Caki2 (cell line): Measurements from ENCODE around the gene CCDC134. TPM values are rescaled to one million over a fixed set of nuclear protein-coding genes. Genes with fewer than 3 reads are reported as not detected.
"Not testable (repeated sequence)": the region's sequence is repeated elsewhere in the genome, so short reads cannot be mapped to it uniquely, and the experiment has no call there.

Source experiments
- DNase-seq: peaks from one replicate; pipeline ENCODE4 v3.0.0-alpha.2; 2015; ENCODE audit warnings: low read depth
- in situ Hi-C: cut with HindIII; loops from 2 replicates; pipeline ENCODE4 v1.10.0; 2016; ENCODE audit warnings: low sequenced_read_pairs, low pct_unique_long_range_greater_than_20kb, mixed read lengths
- total RNA-seq: library from RNA; depleted of rRNA; stranded (reverse); fragments of >200 nt; shearing (Covaris generic); gene quantifications from 2 replicates; pipeline ENCODE4 v1.2.3, GENCODE V29; 2014; ENCODE audit warnings: low replicate concordance

CCDC134 gene
- total RNA-seq, 1 experiment from 2014 or later, result 15.9 TPM

DNA sequence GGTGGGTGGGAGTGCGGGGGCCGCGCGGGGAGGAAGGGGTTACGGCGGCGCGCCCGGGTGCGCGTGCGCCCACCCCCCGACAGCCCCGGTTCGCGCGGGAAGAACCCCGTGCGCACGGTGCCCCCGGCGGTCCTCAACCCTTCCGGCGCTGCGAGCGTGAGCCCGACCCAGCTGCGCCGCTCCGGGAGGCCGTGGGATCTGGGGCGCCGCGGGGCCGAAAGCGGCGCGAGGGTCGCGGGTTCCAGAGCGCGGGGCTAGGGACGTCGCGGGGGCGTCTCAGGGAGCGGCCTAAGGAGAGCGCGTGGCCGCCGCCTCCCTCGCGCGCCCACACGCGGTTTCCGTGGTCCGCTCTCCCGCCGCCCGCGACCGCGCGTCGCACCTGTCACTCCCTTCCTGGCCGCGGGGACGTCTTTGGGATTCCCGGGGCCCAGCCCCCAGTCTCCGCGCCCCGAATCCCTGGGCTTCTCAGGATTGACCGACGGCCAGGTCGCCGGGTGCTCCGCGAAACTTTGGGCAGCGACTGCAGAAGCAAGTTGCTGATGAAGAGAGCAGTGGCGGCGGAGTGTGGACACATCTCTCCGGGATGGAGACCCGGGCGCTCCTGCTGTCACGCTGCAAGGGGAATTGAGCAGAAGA, 33.0 kb downstream of the CCDC134 start:
- peak; percentile 56 for DNase-seq
- in situ Hi-C loops, result no loop called here

DNA sequence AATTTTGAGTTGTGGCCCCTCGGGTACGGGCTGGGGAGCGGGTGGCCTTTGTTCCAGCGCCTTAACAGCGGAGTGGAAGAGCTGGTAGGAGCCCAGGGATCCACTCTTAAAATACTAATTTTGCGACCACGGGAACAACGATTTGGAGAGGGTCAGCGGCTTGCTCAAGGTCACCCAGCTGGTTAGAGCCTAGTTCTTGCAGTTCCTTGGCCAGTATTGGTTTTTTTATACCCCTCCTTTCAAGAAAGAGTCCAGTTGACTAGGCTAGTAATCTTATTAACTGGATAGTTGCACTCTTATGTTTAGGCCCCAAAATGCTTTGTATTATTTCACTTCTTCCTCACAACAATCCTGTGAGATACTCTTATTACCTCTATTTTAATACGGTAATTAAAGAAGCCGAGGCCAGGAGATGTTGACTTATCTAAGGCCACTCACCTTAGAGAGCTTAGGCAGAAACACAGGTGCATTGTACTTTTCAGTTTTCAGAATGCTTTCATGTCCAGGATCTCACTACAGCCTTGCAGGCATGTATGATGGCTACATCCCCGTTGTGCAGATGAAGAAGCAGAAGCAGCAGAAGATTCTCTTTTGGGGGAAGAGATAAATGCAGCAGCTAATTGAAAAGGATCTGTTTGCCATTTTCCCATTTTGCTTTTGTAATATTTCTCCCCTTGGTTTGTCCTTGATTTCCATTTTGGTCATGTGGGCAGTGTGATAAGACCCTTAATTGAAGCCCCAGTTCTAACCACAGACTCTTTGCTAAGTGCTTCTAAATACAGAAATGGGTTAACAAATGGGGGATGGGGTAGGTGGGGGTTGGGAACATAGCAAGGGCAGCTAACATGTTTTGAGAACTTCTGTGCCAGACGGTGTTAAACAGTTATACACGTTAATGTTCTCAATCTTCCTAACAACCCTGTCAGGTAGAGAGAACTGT, 33.8 kb downstream of the CCDC134 start:
- in situ Hi-C loops, result no loop called here
- no peak for DNase-seq

DNA sequence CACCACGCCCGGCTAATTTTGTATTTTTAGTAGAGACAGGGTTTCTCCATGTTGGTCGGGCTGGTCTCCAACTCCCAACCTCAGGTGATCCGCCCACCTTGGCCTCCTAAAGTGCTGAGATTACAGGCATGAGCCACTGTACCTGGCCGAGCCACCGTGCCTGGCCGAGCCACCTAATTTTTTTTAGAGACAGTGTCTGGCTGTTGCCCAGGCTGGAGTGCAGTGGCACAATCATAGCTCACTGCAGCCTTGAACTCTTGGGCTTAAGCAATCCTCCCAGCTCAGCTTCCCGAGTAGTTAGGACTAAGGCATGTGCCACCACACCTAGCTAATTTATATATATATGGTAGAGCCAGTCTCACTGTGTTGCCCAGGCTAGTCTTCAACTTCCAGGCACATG, 35.0 kb downstream of the CCDC134 start:
- in situ Hi-C loops, DNase-seq: not testable (repeated sequence)

DNA sequence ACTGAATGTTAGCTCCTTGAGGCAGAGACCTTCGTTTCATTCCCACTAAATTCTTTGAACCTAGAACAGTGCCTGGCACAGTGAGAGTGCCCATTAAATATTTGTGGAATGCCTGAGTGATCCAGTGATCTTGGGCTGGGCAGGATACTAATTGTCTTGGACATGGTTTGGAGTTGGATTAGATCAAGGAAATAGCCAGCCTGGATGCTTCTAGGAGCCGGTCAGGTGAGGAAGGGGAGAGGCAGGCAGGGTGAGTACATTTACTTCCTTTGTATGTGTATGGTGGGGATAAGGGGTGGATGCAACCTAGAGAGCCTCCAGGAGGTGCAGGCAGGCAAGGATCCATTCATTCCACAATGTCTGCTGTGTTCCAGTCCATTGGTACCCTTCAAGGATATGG, 36.1 kb downstream of the CCDC134 start:
- no peak for DNase-seq
- in situ Hi-C loops, result no loop called here

DNA sequence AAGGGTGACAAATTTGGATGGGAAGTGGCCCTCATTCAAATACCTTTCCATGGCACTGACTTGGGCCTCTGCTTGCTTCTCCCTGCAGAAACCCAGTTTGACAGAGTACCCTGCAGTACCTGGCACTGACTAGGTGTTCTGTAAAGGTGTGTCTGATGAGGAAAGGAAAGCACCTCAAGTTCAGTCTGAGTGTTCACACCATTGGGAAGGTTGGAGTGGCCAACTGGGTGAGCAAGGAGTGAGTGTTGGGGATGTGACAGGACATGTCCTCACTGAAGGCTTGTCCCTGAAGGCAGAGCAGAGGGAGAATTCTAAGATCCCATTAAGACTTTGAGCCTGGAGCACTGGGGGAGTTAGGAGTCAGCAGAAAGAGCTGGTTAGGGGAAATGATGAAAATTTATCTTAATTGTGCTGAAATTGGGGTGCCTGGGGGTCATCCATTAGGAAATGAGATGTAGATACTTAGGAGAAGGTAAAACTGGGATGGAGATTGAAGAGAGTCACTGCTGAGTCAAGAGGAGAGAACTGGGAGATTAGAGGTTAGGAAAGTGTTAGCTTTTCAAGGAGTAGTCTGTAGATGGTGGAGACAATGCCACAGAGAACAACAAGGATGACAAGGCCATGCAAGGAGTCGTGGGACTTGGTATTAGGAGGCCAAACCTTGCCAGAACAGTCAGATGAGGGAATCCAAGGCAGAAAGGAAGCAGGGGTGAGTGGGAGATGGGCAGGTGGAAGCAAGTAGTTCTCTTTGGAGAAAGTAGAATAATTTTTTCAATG, 38.6 kb downstream of the CCDC134 start:
- in situ Hi-C loops, result no loop called here
- no peak for DNase-seq

DNA sequence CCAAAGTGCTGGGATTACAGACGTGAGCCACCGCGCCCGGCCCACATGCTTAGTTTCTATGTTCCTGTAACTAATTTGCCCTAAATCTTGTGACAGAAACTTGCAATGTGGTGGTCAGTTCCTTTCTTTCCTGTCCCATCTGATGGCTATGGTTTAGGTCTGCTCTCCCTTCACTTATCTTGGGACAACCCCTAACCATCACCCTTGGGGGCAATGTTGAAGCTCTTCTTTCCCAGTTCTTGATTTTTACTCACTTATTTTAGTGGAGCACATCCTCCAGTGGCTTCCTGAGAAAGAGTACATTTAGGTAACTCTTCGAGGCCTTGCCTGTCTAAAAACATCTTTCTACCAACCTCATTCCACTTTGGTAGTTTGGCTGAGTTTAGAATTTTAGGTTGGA, 39.7 kb downstream of the CCDC134 start:
- DNase-seq, result no peak
- in situ Hi-C loops, result no loop called here

GRCh38 chr22:41841085-41841712, 40.7 kb downstream of the CCDC134 start:
- in situ Hi-C loops, result no loop called here
- DNase-seq, result no peak

- in situ Hi-C loops, result no loop called here
- DNase-seq, result no peak
Observed at GRCh38 chr22:41842996-41843970, 42.8 kb downstream of the CCDC134 start.

DNA sequence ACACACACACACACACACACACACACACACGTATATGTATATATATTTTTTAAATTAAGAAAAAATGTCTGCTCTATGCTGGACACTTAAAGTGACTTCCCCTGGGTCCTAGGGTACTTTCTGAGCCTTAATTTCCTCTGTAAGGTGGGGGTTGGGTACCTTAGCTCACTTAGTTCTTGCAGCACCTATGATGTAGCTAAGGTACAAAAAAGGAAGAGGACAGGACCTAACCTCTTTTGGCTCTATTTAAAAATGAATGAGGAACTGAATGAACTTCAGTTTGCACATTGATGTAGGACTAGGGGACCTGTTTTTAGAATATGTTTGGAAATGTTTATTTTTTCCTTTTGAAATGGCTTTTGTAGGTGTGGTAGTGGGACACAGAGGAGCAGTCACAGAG, 43.6 kb downstream of the CCDC134 start:
- DNase-seq, result no peak
- in situ Hi-C loops, result no loop called here

DNA sequence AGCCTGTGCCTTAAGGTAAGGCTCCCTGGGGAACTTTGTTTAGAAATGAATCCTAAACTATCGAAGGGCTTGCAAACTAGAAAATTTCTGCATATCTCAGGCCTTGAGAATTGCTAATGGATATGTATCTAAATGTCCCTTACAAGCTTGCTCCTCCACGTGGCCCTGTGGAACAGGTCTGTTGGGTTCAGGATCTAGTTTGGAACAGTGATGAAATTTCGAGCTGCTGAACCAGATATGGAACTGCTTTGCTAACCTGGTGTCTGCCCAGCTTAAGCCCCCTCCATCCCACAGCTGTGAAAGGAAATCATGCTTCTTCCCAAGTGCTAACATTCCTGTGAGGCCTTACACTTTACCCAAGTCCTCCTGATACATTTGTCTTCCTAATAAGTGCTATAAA, 44.0 kb downstream of the CCDC134 start:
- in situ Hi-C loops, result no loop called here
- no peak for DNase-seq

DNA sequence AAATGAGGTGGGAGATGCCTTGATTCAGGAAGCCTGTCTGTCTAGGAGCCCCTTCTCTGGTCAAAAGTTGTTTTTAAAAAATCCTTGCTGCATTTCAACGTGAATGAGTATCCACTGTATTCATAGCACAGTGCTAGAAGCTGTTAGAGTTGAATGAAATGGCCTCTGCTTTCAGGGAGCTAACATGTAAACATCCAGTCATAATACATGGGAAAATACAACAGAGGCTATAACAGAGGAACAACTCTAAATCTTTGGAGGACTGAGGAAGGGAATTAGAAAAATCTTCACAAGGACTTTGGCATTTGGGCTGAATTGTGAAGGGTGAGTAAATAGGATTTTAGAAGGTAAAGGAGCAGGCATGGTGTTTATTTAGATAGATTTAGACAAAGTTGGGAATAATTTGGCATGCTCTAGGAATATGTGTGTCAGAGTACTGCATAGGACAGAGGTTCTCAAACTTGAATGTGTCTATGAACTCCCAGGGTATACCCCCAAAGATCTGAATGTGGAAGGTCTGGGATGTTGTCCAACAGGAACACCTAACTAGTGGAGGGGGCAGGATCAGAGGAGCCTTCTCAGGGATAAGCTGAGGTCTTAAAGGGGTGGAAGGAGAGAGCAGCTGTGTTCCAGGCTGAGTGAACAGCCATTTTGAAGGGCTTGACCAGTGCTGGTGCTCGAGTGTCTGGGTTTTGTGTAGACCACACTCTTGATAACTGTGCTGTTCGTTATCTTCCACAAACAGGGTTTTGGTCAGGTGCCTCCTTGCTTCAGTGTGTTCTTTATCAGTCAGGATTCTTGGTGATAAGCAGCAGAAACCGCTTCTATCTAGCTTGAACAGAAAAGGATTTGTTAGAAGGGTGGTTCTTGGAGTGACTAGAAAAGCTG, 45.1 kb downstream of the CCDC134 start:
- in situ Hi-C loops, result no loop called here
- no peak for DNase-seq

DNA sequence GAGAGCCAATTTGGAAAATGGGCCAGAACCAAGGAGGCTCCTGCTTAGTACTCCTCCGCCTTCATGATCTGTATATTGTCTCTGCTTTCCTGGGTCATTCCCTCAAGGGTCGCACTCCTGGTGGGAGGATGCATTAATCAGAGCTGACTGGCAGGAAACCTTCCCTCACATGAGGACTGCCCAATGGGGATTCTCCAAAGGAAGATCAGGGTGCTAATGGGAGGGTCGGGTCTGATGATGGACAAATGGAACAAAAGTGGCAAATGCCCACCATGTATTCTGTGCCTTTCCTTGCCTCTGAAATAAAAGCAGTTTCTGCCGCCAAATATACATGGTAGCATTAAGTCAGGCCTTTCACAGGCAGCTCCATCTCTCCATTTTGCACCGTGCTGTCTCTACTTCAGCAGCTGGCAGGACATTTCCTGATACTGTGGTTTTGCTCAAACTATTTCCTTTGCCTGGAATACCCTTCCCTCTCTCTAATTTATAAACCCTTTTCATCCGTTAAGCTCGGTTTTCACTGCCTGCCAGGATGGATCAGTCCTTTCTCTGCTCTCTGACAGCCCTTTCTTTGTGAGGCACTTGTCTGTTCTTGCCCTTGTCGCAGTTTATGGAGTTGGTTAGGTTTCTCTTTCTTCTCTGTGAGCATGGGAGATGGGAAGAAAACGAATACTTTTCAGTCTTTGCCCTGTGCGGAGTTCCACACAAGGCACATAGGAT, 45.9 kb downstream of the CCDC134 start:
- in situ Hi-C loops, result no loop called here

GRCh38 chr22:41847300-41847699, 46.8 kb downstream of the CCDC134 start:
- in situ Hi-C loops, result no loop called here
- no peak for DNase-seq

More for the DNA sequence above, 45.9 kb downstream of the CCDC134 start:
- no peak for DNase-seq

GRCh38 chr22:41848468-41848867, 48.0 kb downstream of the CCDC134 start:
- in situ Hi-C loops, result no loop called here
- no peak for DNase-seq

GRCh38 chr22:41856469-41856868, 56.0 kb downstream of the CCDC134 start:
- peak; percentile 21 for DNase-seq
- in situ Hi-C loops, result no loop called here
